ENCODE data around the gene ARSK. TPM values are rescaled to one million over a fixed set of nuclear protein-coding genes. Genes with fewer than 3 reads are reported as not detected.
"Not testable (repeated sequence)": the region's sequence is repeated elsewhere in the genome, so short reads cannot be mapped to it uniquely, and the experiment has no call there.

Gene ARSK
- total RNA-seq, 1 donor from 2014 or later: 3.2 TPM

- DNase-seq (ENCODE audit: low spot score): not testable (repeated sequence)
These were observed 91.3 kb downstream of the ARSK start for GRCh38 chr5:95646226-95646568.

GRCh38 chr5:95646569-95647431 lies 91.9 kb downstream of the ARSK start, which contains the start of gene RFESD:
TSS of gene RFESD (plus strand) at chr5:95646777. CDS start at chr5:95652272, 5,495 bp downstream.
- DNase-seq (ENCODE audit: low spot score): peak; percentile 100

- no peak for DNase-seq (ENCODE audit: low spot score)
These were observed 93.3 kb downstream of the ARSK start for GRCh38 chr5:95647886-95648860.

GRCh38 chr5:95649274-95649673 lies 94.4 kb downstream of the ARSK start:
- no peak for DNase-seq (ENCODE audit: low spot score)

- DNase-seq (ENCODE audit: low spot score): no peak
These were observed 95.1 kb downstream of the ARSK start for GRCh38 chr5:95649842-95650620.

GRCh38 chr5:95652849-95653248 lies 97.9 kb downstream of the ARSK start:
- no peak for DNase-seq (ENCODE audit: low spot score)

- DNase-seq (ENCODE audit: low spot score): no peak
These were observed 99.3 kb downstream of the ARSK start for GRCh38 chr5:95654196-95654595.

Other genes with a start within 250 kb of the ARSK start
- not detected for gene FAM81B, start 163.7 kb upstream of the ARSK start, total RNA-seq
- 79.3 TPM for gene SKIC3, start 124 bp upstream of the ARSK start, total RNA-seq
- 0.32 TPM for gene GPR150, start 65.0 kb downstream of the ARSK start, total RNA-seq
- 1.1 TPM for gene RFESD, start 91.7 kb downstream of the ARSK start, total RNA-seq
- 3.5 TPM for gene SPATA9, start 127.9 kb downstream of the ARSK start, total RNA-seq
- 160 TPM for gene RHOBTB3, start 176.2 kb downstream of the ARSK start, total RNA-seq

Measured in mesenteric fat pad (tissue), 1 donor.